Measurements from ENCODE around the gene OR52B6. TPM values are rescaled to one million over a fixed set of nuclear protein-coding genes. Genes with fewer than 3 reads are reported as not detected.
A peak's percentile ranks its signal among the peaks of the same experiment; 100 is the strongest.
"Not testable (repeated sequence)": the region's sequence is repeated elsewhere in the genome, so short reads cannot be mapped to it uniquely, and the experiment has no call there.

The OR52B6 gene
- total and polyA plus RNA-seq, 7 donors = 0.07 TPM; not detected in 6

DNA sequence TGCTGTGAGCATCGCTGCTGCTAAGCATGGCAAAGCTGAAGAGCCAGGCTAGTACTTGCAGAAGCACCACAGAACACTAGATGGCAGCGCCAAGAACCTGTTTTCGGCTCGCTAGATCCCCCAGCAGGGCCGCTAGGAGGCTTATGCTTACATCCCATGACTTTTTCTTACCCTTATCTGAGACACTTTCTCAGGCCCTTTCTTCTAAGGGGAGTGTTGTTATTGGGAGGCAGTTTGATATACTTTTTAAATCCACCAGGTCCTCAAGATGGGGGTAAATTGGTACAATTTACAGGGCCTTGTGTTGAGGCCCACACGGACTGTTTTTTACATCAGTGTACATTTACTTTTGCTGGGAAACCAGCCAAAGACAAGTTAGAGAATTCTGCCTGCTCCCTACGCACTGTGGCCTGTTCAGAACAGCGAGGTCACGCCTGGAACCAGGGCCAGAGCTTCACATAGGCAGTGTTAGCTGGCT, 19.7 kb downstream of the OR52B6 start:
- DNase-seq = peak; percentile 87
- peak overlapping the region; percentile 65 to 81 (median 77) for H3K27ac ChIP-seq
- 28 to 45% methylated on average over 9 of the region's 9 CpGs for WGBS, 2 donors
- H3K36me3 ChIP-seq = no peaks in the 10 kb centered on the region
- intact Hi-C loops (cut with DNase I) = loop anchor here (1.0 kb wide), 1 partner anchor 21 kb away; no protein-coding TSS in a partner anchor
- H3K27me3 ChIP-seq = no peaks in the 10 kb centered on the region
- peaks cover 0 to 40% (median 35%) of the 10 kb centered on the region in 4 donors for H3K4me1 ChIP-seq
- TF ChIP-seq POLR2AphosphoS5 (IDR thresholded peaks at IDR 0.05) = peak in 1 of 4 donors; percentile 46
- TF ChIP-seq, protein P1, sequence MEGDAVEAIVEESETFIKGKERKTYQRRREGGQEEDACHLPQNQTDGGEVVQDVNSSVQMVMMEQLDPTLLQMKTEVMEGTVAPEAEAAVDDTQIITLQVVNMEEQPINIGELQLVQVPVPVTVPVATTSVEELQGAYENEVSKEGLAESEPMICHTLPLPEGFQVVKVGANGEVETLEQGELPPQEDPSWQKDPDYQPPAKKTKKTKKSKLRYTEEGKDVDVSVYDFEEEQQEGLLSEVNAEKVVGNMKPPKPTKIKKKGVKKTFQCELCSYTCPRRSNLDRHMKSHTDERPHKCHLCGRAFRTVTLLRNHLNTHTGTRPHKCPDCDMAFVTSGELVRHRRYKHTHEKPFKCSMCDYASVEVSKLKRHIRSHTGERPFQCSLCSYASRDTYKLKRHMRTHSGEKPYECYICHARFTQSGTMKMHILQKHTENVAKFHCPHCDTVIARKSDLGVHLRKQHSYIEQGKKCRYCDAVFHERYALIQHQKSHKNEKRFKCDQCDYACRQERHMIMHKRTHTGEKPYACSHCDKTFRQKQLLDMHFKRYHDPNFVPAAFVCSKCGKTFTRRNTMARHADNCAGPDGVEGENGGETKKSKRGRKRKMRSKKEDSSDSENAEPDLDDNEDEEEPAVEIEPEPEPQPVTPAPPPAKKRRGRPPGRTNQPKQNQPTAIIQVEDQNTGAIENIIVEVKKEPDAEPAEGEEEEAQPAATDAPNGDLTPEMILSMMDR (IDR thresholded peaks at IDR 0.05) = peak; percentile 64 to 83 (median 82)
- no peak for TF ChIP-seq EP300 (IDR thresholded peaks at IDR 0.05)
- no peaks in the 10 kb centered on the region for H3K9me3 ChIP-seq
- no peak overlapping the region for H3K4me3 ChIP-seq

DNA sequence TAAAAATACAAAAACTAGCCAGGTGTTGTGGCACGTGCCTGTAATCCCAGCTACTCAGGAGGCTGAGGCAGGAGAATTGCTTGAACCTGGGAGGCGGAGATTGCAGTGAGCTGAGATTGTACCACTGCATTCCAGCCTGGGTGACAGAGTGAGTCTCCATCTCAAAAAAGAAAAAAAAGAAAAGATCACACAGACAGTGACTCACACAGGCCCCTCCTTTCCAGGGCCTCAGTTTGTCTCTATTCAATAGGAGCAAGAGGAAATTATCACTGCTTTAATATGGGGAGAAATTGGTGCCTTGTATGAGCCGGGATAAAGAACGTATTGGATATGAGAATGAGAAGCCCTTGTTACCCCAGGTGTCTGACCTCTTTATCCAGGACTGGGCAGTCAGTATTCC, 22.1 kb downstream of the OR52B6 start:
- H3K4me3 ChIP-seq; H3K27me3 ChIP-seq; H3K27ac ChIP-seq; DNase-seq; intact Hi-C loops (cut with DNase I); H3K9me3 ChIP-seq; H3K36me3 ChIP-seq: not testable (repeated sequence)
- WGBS, 2 donors = 93 to 94% methylated on average over 4 of the region's 4 CpGs
- H3K4me1 ChIP-seq = peaks cover 0 to 35% (median 27%) of the 10 kb centered on the region in 4 donors

DNA sequence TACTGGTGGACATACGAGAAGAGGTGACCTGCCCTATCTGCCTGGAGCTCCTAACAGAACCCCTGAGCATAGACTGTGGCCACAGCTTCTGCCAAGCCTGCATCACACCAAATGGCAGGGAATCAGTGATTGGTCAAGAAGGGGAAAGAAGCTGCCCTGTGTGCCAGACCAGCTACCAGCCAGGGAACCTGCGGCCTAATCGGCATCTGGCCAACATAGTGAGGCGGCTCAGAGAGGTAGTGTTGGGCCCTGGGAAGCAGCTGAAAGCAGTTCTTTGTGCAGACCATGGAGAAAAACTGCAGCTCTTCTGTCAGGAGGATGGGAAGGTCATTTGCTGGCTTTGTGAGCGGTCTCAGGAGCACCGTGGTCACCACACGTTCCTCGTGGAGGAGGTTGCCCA, 22.6 kb downstream of the OR52B6 start:
- no peaks in the 10 kb centered on the region for H3K36me3 ChIP-seq
- H3K4me1 ChIP-seq = peaks cover 0 to 32% (median 24%) of the 10 kb centered on the region in 4 donors
- no peak for DNase-seq
- H3K9me3 ChIP-seq = no peaks in the 10 kb centered on the region
- WGBS, 2 donors = 93 to 95% methylated on average over 8 of the region's 8 CpGs
- H3K27me3 ChIP-seq = no peaks in the 10 kb centered on the region
- H3K4me3 ChIP-seq = no peak overlapping the region
- no peak overlapping the region for H3K27ac ChIP-seq
- TF ChIP-seq POLR2AphosphoS5 (IDR thresholded peaks at IDR 0.05) (no peak), POLR2A (IDR thresholded peaks at IDR 0.05) (no peak), EP300 (IDR thresholded peaks at IDR 0.05) (no peak)
- TF ChIP-seq, protein P1 (IDR thresholded peaks at IDR 0.05) = no peak
- intact Hi-C loops (cut with DNase I) = no loop called here

DNA sequence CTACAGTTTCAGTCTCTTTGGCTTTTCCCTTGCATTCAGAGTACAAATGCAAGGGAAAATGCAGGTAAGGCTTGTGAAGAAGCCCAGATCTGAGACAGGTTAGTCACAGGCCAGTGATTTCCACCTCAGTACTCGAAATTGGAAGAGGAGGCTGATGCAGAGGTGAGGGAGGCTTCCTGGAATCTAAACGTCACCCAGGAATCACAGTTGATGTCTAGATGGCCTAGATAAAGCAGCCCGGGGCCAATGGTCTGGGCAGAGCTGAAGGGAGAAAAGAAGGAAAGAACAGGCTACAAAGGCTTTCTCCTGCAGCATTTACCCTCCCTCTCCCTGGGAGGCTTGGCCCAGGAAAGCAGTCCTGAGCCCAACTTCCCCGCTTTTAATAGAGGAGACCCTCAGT, 24.2 kb downstream of the OR52B6 start:
- H3K9me3 ChIP-seq = no peaks in the 10 kb centered on the region
- H3K27me3 ChIP-seq = no peaks in the 10 kb centered on the region
- H3K4me3 ChIP-seq = no peak overlapping the region
- no peaks in the 10 kb centered on the region for H3K36me3 ChIP-seq
- WGBS, 2 donors = 78 to 84% methylated on average over 4 of the region's 4 CpGs
- peaks cover 0 to 37% (median 26%) of the 10 kb centered on the region in 4 donors for H3K4me1 ChIP-seq
- TF ChIP-seq POLR2AphosphoS5 (IDR thresholded peaks at IDR 0.05) = no peak
- TF ChIP-seq EP300 (IDR thresholded peaks at IDR 0.05) = no peak
- TF ChIP-seq POLR2A (IDR thresholded peaks at IDR 0.05) = no peak
- TF ChIP-seq, protein P1 (IDR thresholded peaks at IDR 0.05) = no peak
- peak overlapping the region in 1 of 4 donors; percentile 64 for H3K27ac ChIP-seq
- intact Hi-C loops (cut with DNase I) = no loop called here
- DNase-seq = no peak

DNA sequence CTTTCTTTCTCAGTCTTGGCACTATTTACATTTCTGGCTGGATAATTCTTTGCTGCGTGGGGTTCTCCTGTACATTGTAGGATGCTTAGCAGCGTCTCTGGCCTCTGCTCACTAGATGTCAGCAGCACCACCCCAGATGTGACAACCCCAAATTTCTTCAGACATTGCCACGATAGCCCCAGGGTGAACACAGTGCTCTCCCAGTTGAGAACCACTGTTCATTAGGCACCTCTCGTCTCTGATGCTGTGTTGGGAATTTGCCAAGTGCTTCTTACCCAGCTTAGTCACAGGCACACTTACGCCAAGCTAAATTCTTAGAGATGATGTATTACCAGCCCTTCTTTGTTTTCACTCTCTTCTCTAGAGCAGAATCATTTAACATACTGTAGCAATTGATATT, 25.2 kb downstream of the OR52B6 start:
- TF ChIP-seq POLR2A (IDR thresholded peaks at IDR 0.05) = no peak
- TF ChIP-seq POLR2AphosphoS5 (IDR thresholded peaks at IDR 0.05) = peak in 1 of 4 donors; percentile 16
- TF ChIP-seq, protein P1 (IDR thresholded peaks at IDR 0.05) = no peak
- WGBS, 2 donors = 80 to 87% methylated on average over 5 of the region's 5 CpGs
- H3K4me1 ChIP-seq = peaks cover 0 to 28% (median 17%) of the 10 kb centered on the region in 4 donors
- no peaks in the 10 kb centered on the region for H3K36me3 ChIP-seq
- no peaks in the 10 kb centered on the region for H3K9me3 ChIP-seq
- peak overlapping the region in 3 of 4 donors; percentile 34 to 64 (median 62) for H3K27ac ChIP-seq
- DNase-seq = no peak
- no peaks in the 10 kb centered on the region for H3K27me3 ChIP-seq
- intact Hi-C loops (cut with DNase I) = no loop called here
- no peak overlapping the region for H3K4me3 ChIP-seq

Data from sigmoid colon (tissue), 7 donors.